ENCODE results near the gene BDKRB2. TPM values are rescaled to one million over a fixed set of nuclear protein-coding genes. Genes with fewer than 3 reads are reported as not detected.

The BDKRB2 gene
- total RNA-seq, 1 experiment from 2014 or later: 0.05 TPM

DNA sequence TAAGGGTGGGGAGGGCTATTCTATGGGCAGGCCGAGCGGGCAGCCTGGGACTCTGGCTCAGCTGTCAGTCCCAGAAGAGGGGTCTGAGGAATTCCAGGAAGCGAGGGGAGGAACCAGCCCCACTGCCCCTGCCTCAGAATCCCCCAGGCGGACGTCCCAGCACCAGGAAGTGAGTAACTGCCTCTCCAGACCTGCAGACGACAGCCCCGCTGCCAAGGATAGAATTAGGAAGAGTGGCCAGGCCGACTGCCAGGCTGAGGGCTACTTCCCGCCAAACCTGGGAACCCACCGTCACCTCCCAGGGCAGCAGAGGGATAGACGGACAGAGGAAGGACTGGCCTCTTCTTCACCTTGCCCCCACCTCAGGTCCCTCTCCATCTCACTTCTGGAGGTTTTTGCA, 6.7 kb upstream of the BDKRB2 start:
- no peaks in the 10 kb centered on the region for H3K36me3 ChIP-seq (ENCODE audit: control insufficient read depth, insufficient read depth, low read length)
- in situ Hi-C loops (cut with HindIII; ENCODE audit: low pct_unique_long_range_greater_than_20kb, low sequenced_read_pairs): no loop called here
- no TSS peak for BruUV-seq (replicated peaks)
- intact Hi-C loops (cut with micrococcal nuclease; ENCODE audit: unreplicated experiment): no loop called here
- no peaks in the 10 kb centered on the region for H3K9me3 ChIP-seq (ENCODE audit: control insufficient read depth, insufficient read depth, low read depth, low read length)
- TF ChIP-seq POLR2AphosphoS5 (IDR thresholded peaks at IDR 0.05; ENCODE audit: low read depth, low read length): no peak
- TF ChIP-seq, protein P1, sequence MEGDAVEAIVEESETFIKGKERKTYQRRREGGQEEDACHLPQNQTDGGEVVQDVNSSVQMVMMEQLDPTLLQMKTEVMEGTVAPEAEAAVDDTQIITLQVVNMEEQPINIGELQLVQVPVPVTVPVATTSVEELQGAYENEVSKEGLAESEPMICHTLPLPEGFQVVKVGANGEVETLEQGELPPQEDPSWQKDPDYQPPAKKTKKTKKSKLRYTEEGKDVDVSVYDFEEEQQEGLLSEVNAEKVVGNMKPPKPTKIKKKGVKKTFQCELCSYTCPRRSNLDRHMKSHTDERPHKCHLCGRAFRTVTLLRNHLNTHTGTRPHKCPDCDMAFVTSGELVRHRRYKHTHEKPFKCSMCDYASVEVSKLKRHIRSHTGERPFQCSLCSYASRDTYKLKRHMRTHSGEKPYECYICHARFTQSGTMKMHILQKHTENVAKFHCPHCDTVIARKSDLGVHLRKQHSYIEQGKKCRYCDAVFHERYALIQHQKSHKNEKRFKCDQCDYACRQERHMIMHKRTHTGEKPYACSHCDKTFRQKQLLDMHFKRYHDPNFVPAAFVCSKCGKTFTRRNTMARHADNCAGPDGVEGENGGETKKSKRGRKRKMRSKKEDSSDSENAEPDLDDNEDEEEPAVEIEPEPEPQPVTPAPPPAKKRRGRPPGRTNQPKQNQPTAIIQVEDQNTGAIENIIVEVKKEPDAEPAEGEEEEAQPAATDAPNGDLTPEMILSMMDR (IDR thresholded peaks at IDR 0.05): no peak
- no peak for TF ChIP-seq TCF7L2 (IDR thresholded peaks at IDR 0.05; ENCODE audit: low read depth, low read length)
- no peak for ATAC-seq
- H3K4me1 ChIP-seq (ENCODE audit: control insufficient read depth, insufficient read depth, low read length): no peaks in the 10 kb centered on the region
- CTCF ChIA-PET: no interaction called here
- POLR2A ChIA-PET: no interaction called here
- H3K27ac ChIP-seq (ENCODE audit: low read length): no peak overlapping the region
- DNase-seq (ENCODE audit: low read depth, low spot score): no peak
- no peak overlapping the region for H3K4me3 ChIP-seq (ENCODE audit: low read depth in 2 of 2, low read length in 2 of 2)
- H3K27me3 ChIP-seq (ENCODE audit: control insufficient read depth, insufficient read depth, low read length): no peaks in the 10 kb centered on the region

GRCh38 chr14:96198430-96199130, 6.1 kb upstream of the BDKRB2 start:
- DNase-seq (ENCODE audit: low read depth, low spot score) (no peak), ATAC-seq (no peak)
- Histone ChIP-seq H3K4me1 (ENCODE audit: control insufficient read depth, insufficient read depth, low read length) (no peaks in the 10 kb centered on the region), H3K27me3 (ENCODE audit: control insufficient read depth, insufficient read depth, low read length) (no peaks in the 10 kb centered on the region), H3K4me3 (ENCODE audit: low read depth in 2 of 2, low read length in 2 of 2) (peak overlapping the region in 1 of 2 experiments; percentile 42; a peak in 2 of 4 replicates), H3K36me3 (ENCODE audit: control insufficient read depth, insufficient read depth, low read length) (no peaks in the 10 kb centered on the region), H3K9me3 (ENCODE audit: control insufficient read depth, insufficient read depth, low read depth, low read length) (no peaks in the 10 kb centered on the region), H3K27ac (ENCODE audit: low read length) (no peak overlapping the region)
- no TSS peak for BruUV-seq (replicated peaks)
- TF ChIP-seq TCF7L2 (IDR thresholded peaks at IDR 0.05; ENCODE audit: low read depth, low read length) (no peak), REST (IDR thresholded peaks at IDR 0.05; ENCODE audit: insufficient read depth in 1 of 2, low read depth in 2 of 2, low read length in 1 of 2) (no peak), SIN3A (IDR thresholded peaks at IDR 0.05; ENCODE audit: borderline replicate concordance, insufficient read depth, low read depth, low read length) (no peak), POLR2AphosphoS5 (IDR thresholded peaks at IDR 0.05; ENCODE audit: low read depth, low read length) (no peak)
- TF ChIP-seq, protein P1 (IDR thresholded peaks at IDR 0.05): no peak
- CTCF ChIA-PET: no interaction called here
- POLR2A ChIA-PET: no interaction called here
- in situ Hi-C loops (cut with HindIII; ENCODE audit: low pct_unique_long_range_greater_than_20kb, low sequenced_read_pairs): no loop called here
- intact Hi-C loops (cut with micrococcal nuclease; ENCODE audit: unreplicated experiment): no loop called here
